Spleen (tissue), 7 donors: ENCODE results near the gene GRHL3.

Experiments used
- POLR2A ChIP-seq, 3 donors: fragments of 450-650 bp; IDR thresholded peaks; one replicate each; pipeline ENCODE4 v1.5.1; 2017; ENCODE audit warnings: antibody characterized with exemption in 3 of 3, mild to moderate bottlenecking in 1 of 3
- TF ChIP-seq, protein P1 (sequence below), 11 experiments: fragments of 200-600 bp in 7 of 11; fragments of 450-650 bp in 4 of 11; sonication (generic) in 4 of 11; IDR thresholded peaks in 8 of 11; conservative IDR thresholded peaks in 3 of 11; 1 replicate in 7 of 11; 2 replicates in 4 of 11; pipeline versions ENCODE4 v1.4.0 to v1.8.0; 2016 to 2021; ENCODE audit warnings: antibody characterized with exemption in 11 of 11, inconsistent platforms in 4 of 11, mild to moderate bottlenecking in 1 of 11
- donor health status: DM: no; HTN: no; CAD: no; lungs with moderate emphysema.
- donor health status: DM: no; HTN: no; CAD: no.
- donor health status: DM: no; HTN: no; CAD: no.

DNA sequence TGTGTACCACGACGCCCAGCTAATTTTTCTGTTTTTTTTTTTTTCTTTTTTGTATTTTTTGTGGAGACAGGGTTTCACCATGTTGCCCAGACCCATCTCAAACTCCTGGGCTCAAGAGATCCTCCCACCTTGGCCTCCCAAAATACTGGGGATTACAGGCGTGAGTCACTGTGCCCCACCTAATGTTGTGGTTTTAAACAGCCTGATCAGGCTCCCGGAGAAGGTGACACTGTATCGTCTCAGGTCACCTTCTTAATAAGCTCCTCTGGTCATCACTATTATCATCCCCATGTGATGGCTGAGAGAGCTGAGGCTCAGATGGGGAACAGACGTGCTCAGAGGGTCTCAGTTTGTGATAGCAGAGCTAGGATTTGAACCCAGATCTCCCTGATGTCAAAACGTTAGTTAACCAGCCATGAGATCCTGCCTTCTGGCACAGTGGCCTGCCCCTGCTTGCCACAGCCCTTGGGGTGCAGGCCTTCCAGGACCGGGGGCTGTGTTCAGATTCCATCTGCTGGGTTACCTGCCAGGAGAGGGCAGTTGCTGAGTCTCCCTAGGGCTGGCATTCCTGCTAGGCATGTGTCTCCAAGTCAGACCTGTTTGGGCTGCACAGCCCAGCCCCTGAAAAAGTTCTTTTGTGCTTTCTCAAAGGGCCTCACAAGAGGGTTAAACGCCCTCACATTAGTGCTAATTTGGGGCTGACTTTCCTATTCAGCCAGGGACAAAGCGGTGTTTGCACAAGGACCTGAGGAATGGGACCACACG is 32.7 kb upstream of the GRHL3 start:
- TF ChIP-seq POLR2A (IDR thresholded peaks at IDR 0.05): no peak
- TF ChIP-seq, protein P1, sequence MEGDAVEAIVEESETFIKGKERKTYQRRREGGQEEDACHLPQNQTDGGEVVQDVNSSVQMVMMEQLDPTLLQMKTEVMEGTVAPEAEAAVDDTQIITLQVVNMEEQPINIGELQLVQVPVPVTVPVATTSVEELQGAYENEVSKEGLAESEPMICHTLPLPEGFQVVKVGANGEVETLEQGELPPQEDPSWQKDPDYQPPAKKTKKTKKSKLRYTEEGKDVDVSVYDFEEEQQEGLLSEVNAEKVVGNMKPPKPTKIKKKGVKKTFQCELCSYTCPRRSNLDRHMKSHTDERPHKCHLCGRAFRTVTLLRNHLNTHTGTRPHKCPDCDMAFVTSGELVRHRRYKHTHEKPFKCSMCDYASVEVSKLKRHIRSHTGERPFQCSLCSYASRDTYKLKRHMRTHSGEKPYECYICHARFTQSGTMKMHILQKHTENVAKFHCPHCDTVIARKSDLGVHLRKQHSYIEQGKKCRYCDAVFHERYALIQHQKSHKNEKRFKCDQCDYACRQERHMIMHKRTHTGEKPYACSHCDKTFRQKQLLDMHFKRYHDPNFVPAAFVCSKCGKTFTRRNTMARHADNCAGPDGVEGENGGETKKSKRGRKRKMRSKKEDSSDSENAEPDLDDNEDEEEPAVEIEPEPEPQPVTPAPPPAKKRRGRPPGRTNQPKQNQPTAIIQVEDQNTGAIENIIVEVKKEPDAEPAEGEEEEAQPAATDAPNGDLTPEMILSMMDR (IDR thresholded peaks at IDR 0.05 in 8 of 11, conservative IDR thresholded peaks at IDR 0.05 in 3 of 11): no peak
